SK-N-SH treated with all-trans-retinoic acid at 6 μM for 48 hours (cell line): ENCODE results near the gene TUBGCP2.

Experiments used
- ARNTL ChIP-seq: fragments of 450-650 bp; formaldehyde crosslinking; IDR thresholded peaks from 2 replicates; pipeline ENCODE4 v1.5.0; 2020; ENCODE audit warnings: low read depth, mild to moderate bottlenecking, moderate library complexity, borderline replicate concordance
- CSDC2 ChIP-seq: fragments of 250-450 bp; sonication (Bioruptor Pico); IDR thresholded peaks from 2 replicates; pipeline ENCODE4 v1.5.0; 2020; ENCODE audit warnings: mild to moderate bottlenecking, moderate library complexity
- ISL1 ChIP-seq: fragments of 250-450 bp; sonication (Bioruptor Pico); IDR thresholded peaks from 2 replicates; pipeline ENCODE4 v2.1.2; 2022; ENCODE audit warnings: mild to moderate bottlenecking, moderate library complexity
- PATZ1 ChIP-seq: fragments of 250-450 bp; sonication (Bioruptor Pico); IDR thresholded peaks from 2 replicates; pipeline ENCODE4 v1.8.0; 2020; ENCODE audit warnings: mild to moderate bottlenecking, moderate library complexity, borderline replicate concordance
- PPARA ChIP-seq: fragments of 250-450 bp; sonication (Bioruptor Pico); IDR thresholded peaks from 2 replicates; pipeline ENCODE4 v1.5.0; 2020; ENCODE audit warnings: mild to moderate bottlenecking, borderline replicate concordance
- RARB ChIP-seq: fragments of 250-450 bp; sonication (Bioruptor Pico); IDR thresholded peaks from 2 replicates; pipeline ENCODE4 v1.8.0; 2021; ENCODE audit warnings: mild to moderate bottlenecking, moderate library complexity
- SNAI2 ChIP-seq: fragments of 250-450 bp; sonication (Bioruptor Pico); IDR thresholded peaks from 2 replicates; pipeline ENCODE4 v1.5.0; 2020; ENCODE audit warnings: mild to moderate bottlenecking, moderate library complexity
- TOX ChIP-seq: fragments of 250-450 bp; sonication (Bioruptor Pico); IDR thresholded peaks from 2 replicates; pipeline ENCODE4 v1.8.0; 2021; ENCODE audit warnings: mild to moderate bottlenecking, moderate library complexity, borderline replicate concordance
- ZFP30 ChIP-seq: fragments of 450-650 bp; formaldehyde crosslinking; IDR thresholded peaks from 2 replicates; pipeline ENCODE4 v1.5.0; 2022; ENCODE audit warnings: mild to moderate bottlenecking, moderate library complexity
- ZNF565 ChIP-seq: fragments of 450-650 bp; formaldehyde crosslinking; conservative IDR thresholded peaks from 2 replicates; pipeline ENCODE4 v1.5.0; 2020; ENCODE audit warnings: low read depth, mild to moderate bottlenecking, moderate library complexity
- ZNF8 ChIP-seq: fragments of 450-650 bp; formaldehyde crosslinking; IDR thresholded peaks from 2 replicates; pipeline ENCODE4 v1.5.0; 2020; ENCODE audit warnings: mild to moderate bottlenecking, moderate library complexity
- TF ChIP-seq, protein P1 (sequence below): fragments of 250-450 bp; sonication (Bioruptor Pico); IDR thresholded peaks from 2 replicates; pipeline ENCODE4 v1.5.1; 2020; ENCODE audit warnings: low read depth, mild to moderate bottlenecking, moderate library complexity
- TF ChIP-seq, protein P2 (sequence below): fragments of 250-450 bp; sonication (Bioruptor Pico); IDR thresholded peaks from 2 replicates; pipeline ENCODE4 v1.5.1; 2021; ENCODE audit warnings: mild to moderate bottlenecking, moderate library complexity
- TF ChIP-seq, protein P3 (sequence below): fragments of 250-450 bp; sonication (Bioruptor Pico); IDR thresholded peaks from 2 replicates; pipeline ENCODE4 v1.8.0; 2021; ENCODE audit warnings: low read depth, mild to moderate bottlenecking, moderate library complexity, borderline replicate concordance

- TF ChIP-seq, protein P1, sequence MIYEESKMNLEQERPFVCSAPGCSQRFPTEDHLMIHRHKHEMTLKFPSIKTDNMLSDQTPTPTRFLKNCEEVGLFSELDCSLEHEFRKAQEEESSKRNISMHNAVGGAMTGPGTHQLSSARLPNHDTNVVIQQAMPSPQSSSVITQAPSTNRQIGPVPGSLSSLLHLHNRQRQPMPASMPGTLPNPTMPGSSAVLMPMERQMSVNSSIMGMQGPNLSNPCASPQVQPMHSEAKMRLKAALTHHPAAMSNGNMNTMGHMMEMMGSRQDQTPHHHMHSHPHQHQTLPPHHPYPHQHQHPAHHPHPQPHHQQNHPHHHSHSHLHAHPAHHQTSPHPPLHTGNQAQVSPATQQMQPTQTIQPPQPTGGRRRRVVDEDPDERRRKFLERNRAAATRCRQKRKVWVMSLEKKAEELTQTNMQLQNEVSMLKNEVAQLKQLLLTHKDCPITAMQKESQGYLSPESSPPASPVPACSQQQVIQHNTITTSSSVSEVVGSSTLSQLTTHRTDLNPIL (CRISPR knock-in tag): no peak
- TF ChIP-seq CSDC2 (CRISPR knock-in tag) (no peak), ISL1 (CRISPR knock-in tag) (no peak), SNAI2 (CRISPR knock-in tag) (no peak), TOX (CRISPR knock-in tag) (no peak), RARB (CRISPR knock-in tag) (no peak), ZNF565 (CRISPR knock-in tag) (no peak), PATZ1 (CRISPR knock-in tag) (no peak), PPARA (no peak), ARNTL (CRISPR knock-in tag) (no peak), ZFP30 (CRISPR knock-in tag) (no peak), ZNF8 (CRISPR knock-in tag) (no peak)
- TF ChIP-seq, protein P2, sequence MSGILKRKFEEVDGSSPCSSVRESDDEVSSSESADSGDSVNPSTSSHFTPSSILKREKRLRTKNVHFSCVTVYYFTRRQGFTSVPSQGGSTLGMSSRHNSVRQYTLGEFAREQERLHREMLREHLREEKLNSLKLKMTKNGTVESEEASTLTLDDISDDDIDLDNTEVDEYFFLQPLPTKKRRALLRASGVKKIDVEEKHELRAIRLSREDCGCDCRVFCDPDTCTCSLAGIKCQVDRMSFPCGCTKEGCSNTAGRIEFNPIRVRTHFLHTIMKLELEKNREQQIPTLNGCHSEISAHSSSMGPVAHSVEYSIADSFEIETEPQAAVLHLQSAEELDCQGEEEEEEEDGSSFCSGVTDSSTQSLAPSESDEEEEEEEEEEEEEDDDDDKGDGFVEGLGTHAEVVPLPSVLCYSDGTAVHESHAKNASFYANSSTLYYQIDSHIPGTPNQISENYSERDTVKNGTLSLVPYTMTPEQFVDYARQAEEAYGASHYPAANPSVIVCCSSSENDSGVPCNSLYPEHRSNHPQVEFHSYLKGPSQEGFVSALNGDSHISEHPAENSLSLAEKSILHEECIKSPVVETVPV (CRISPR knock-in tag): no peak
- TF ChIP-seq, protein P3, sequence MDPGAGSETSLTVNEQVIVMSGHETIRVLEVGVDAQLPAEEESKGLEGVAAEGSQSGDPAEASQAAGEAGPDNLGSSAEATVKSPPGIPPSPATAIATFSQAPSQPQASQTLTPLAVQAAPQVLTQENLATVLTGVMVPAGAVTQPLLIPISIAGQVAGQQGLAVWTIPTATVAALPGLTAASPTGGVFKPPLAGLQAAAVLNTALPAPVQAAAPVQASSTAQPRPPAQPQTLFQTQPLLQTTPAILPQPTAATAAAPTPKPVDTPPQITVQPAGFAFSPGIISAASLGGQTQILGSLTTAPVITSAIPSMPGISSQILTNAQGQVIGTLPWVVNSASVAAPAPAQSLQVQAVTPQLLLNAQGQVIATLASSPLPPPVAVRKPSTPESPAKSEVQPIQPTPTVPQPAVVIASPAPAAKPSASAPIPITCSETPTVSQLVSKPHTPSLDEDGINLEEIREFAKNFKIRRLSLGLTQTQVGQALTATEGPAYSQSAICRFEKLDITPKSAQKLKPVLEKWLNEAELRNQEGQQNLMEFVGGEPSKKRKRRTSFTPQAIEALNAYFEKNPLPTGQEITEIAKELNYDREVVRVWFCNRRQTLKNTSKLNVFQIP (CRISPR knock-in tag): no peak
Measured at GRCh38 chr10:133238466-133238804, 70.2 kb downstream of the TUBGCP2 start.
